GM12878 (cell line): Measurements from ENCODE around the gene JTB. TPM values are rescaled to one million over a fixed set of nuclear protein-coding genes. Genes with fewer than 3 reads are reported as not detected.
A peak's percentile ranks its signal among the peaks of the same experiment; 100 is the strongest.

Experiments used
- BHLHE40 ChIP-seq, 2 experiments: fragments of 450-650 bp in 1 of 2; IDR thresholded peaks; 2 replicates each; pipeline ENCODE4 v1.6.1; 2011 to 2017; ENCODE audit warnings: low read depth in 2 of 2, borderline replicate concordance in 1 of 2, improper control_type of control experiment in 1 of 2, low read length in 1 of 2, mild to moderate bottlenecking in 1 of 2
- CEBPZ ChIP-seq: fragments of 150-350 bp; IDR thresholded peaks from 2 replicates; pipeline ENCODE4 v1.6.1; 2016; ENCODE audit warnings: low read depth, low read length
- CREM ChIP-seq: IDR thresholded peaks from 2 replicates; pipeline ENCODE4 v1.6.1; 2014; ENCODE audit warnings: antibody characterized with exemption, low read depth
- MEF2B ChIP-seq: fragments of 450-650 bp; IDR thresholded peaks from 2 replicates; pipeline ENCODE4 v1.6.1; 2018; ENCODE audit warnings: mild to moderate bottlenecking, moderate library complexity; ENCODE audit not compliant: partially characterized antibody, poor library complexity, severe bottlenecking
- MYC ChIP-seq: IDR thresholded peaks from 2 replicates; pipeline ENCODE4 v1.6.1; 2011; ENCODE audit warnings: mild to moderate bottlenecking, low read length, moderate library complexity, inconsistent platforms; ENCODE audit not compliant: insufficient read depth, insufficient replicate concordance, insufficient read length, severe bottlenecking
- PAX5 ChIP-seq: IDR thresholded peaks from 2 replicates; pipeline ENCODE4 v1.6.1; 2011; ENCODE audit warnings: low read depth, low read length, borderline replicate concordance
- SPI1 ChIP-seq: IDR thresholded peaks from 2 replicates; pipeline ENCODE4 v1.6.1; 2011; ENCODE audit warnings: low read depth, mild to moderate bottlenecking, low read length, moderate library complexity, borderline replicate concordance; ENCODE audit not compliant: insufficient read depth
- SREBF1 ChIP-seq: IDR thresholded peaks from 2 replicates; pipeline ENCODE4 v1.6.1; 2012; ENCODE audit warnings: mild to moderate bottlenecking, low read length
- TCF3 ChIP-seq: IDR thresholded peaks from 2 replicates; pipeline ENCODE4 v1.6.1; 2012; ENCODE audit warnings: low read depth, mild to moderate bottlenecking, low read length, borderline replicate concordance; ENCODE audit not compliant: insufficient read depth
- USF2 ChIP-seq: IDR thresholded peaks from 2 replicates; pipeline ENCODE4 v1.6.1; 2011; ENCODE audit warnings: low read depth, low read length, improper control_type of control experiment, borderline replicate concordance
- ZBED1 ChIP-seq: IDR thresholded peaks from 2 replicates; pipeline ENCODE4 v1.6.1; 2016; ENCODE audit warnings: borderline replicate concordance
- ZBTB40 ChIP-seq: fragments of 450-650 bp; IDR thresholded peaks from 2 replicates; pipeline ENCODE4 v1.6.1; 2016; ENCODE audit warnings: mild to moderate bottlenecking, moderate library complexity, borderline replicate concordance
- polyA plus RNA-seq, 11 experiments: library from polyadenylated mRNA; depleted of rRNA in 4 of 11; unstranded in 6 of 11; stranded (reverse) in 5 of 11; fragments of >200 nt; fragmentation: Nextera tagmentation in 4 of 11; fragmentation: Illumina TruSeq in 1 of 11; extraction: Ambion mirVana in 4 of 11; extraction: Trizol in 1 of 11; gene quantifications; 1 replicate in 1 of 11; 2 replicates in 10 of 11; pipeline versions ENCODE4 v1.2.1 to v1.2.3, GENCODE V29; 2011 to 2016; ENCODE audit warnings: inconsistent platforms in 2 of 11, missing spikeins in 2 of 11, low read depth in 1 of 11
- total RNA-seq, 4 experiments: library from RNA; depleted of rRNA in 3 of 4; stranded (reverse); fragments of >200 nt in 3 of 4; fragmentation: Illumina TruSeq in 1 of 4; extraction: Trizol in 1 of 4; gene quantifications; 2 replicates each; pipeline versions ENCODE4 v1.2.1 to v1.2.3, GENCODE V29; 2013 to 2021
- TF ChIP-seq, protein P1 (sequence below): IDR thresholded peaks from 2 replicates; pipeline ENCODE4 v1.6.1; 2012; ENCODE audit warnings: low read depth, low read length, improper control_type of control experiment
- TF ChIP-seq, protein P2 (sequence below): fragments of 450-650 bp; IDR thresholded peaks from 2 replicates; pipeline ENCODE4 v1.6.1; 2016; ENCODE audit warnings: mild to moderate bottlenecking
- TF ChIP-seq, protein P3 (sequence below): IDR thresholded peaks from 2 replicates; pipeline ENCODE4 v1.6.1; 2011; ENCODE audit warnings: borderline replicate concordance, low read depth, mild to moderate bottlenecking, moderate library complexity, mixed read lengths, low read length; ENCODE audit not compliant: insufficient read depth; ENCODE audit errors: extremely low read length

JTB gene
- total and polyA plus RNA-seq, 10 of the 15 experiments (the other 5 are each of a cell fraction or from before 2014, with no cell fraction given) = 25.0 to 298 (median 155) TPM

GRCh38 chr1:153963030-153963849 lies 14.2 kb downstream of the JTB start, which contains the start of gene SLC39A1 (continued):
- TF ChIP-seq BHLHE40 (IDR thresholded peaks at IDR 0.05; ENCODE audit: borderline replicate concordance in 1 of 2, low read depth in 2 of 2, low read length in 1 of 2) = peak; percentile 37 to 55; a peak in 2 of 4 replicates
- TF ChIP-seq CEBPZ = no peak
- no peak for TF ChIP-seq ZBED1
- no peak for TF ChIP-seq SPI1
- TF ChIP-seq, protein P1, sequence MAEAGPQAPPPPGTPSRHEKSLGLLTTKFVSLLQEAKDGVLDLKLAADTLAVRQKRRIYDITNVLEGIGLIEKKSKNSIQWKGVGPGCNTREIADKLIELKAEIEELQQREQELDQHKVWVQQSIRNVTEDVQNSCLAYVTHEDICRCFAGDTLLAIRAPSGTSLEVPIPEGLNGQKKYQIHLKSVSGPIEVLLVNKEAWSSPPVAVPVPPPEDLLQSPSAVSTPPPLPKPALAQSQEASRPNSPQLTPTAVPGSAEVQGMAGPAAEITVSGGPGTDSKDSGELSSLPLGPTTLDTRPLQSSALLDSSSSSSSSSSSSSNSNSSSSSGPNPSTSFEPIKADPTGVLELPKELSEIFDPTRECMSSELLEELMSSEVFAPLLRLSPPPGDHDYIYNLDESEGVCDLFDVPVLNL = no peak
- no peak for TF ChIP-seq MEF2B
- TF ChIP-seq SREBF1 = no peak
- TF ChIP-seq, protein P2, sequence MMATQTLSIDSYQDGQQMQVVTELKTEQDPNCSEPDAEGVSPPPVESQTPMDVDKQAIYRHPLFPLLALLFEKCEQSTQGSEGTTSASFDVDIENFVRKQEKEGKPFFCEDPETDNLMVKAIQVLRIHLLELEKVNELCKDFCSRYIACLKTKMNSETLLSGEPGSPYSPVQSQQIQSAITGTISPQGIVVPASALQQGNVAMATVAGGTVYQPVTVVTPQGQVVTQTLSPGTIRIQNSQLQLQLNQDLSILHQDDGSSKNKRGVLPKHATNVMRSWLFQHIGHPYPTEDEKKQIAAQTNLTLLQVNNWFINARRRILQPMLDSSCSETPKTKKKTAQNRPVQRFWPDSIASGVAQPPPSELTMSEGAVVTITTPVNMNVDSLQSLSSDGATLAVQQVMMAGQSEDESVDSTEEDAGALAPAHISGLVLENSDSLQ = peak; percentile 98
- TF ChIP-seq, protein P3, sequence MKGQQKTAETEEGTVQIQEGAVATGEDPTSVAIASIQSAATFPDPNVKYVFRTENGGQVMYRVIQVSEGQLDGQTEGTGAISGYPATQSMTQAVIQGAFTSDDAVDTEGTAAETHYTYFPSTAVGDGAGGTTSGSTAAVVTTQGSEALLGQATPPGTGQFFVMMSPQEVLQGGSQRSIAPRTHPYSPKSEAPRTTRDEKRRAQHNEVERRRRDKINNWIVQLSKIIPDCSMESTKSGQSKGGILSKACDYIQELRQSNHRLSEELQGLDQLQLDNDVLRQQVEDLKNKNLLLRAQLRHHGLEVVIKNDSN = no peak
- TF ChIP-seq USF2 = no peak
- TF ChIP-seq PAX5 = no peak; the same call in 1 of the 2 replicates
- no peak for TF ChIP-seq MYC
- TF ChIP-seq ZBTB40 = 0 out of 2 replicates have a peak, but pooled peaks have one; percentile 14
- TF ChIP-seq TCF3 = no peak
- peak; percentile 84 for TF ChIP-seq CREM
